HS-5 (cell line): ENCODE results near the gene ARHGEF25.
"Not testable (repeated sequence)": the region's sequence is repeated elsewhere in the genome, so short reads cannot be mapped to it uniquely, and the experiment has no call there.

Experiments used
- DNase-seq: peaks from one replicate; pipeline ENCODE4 v3.0.0-alpha.2; 2012; ENCODE audit warnings: low read depth

ARHGEF25 gene

GRCh38 chr12:57638096-57638495 is 26.9 kb downstream of the ARHGEF25 start:
- DNase-seq, result no peak

- DNase-seq, result no peak
These were observed 29.2 kb downstream of the ARHGEF25 start for GRCh38 chr12:57640175-57641042.

DNA sequence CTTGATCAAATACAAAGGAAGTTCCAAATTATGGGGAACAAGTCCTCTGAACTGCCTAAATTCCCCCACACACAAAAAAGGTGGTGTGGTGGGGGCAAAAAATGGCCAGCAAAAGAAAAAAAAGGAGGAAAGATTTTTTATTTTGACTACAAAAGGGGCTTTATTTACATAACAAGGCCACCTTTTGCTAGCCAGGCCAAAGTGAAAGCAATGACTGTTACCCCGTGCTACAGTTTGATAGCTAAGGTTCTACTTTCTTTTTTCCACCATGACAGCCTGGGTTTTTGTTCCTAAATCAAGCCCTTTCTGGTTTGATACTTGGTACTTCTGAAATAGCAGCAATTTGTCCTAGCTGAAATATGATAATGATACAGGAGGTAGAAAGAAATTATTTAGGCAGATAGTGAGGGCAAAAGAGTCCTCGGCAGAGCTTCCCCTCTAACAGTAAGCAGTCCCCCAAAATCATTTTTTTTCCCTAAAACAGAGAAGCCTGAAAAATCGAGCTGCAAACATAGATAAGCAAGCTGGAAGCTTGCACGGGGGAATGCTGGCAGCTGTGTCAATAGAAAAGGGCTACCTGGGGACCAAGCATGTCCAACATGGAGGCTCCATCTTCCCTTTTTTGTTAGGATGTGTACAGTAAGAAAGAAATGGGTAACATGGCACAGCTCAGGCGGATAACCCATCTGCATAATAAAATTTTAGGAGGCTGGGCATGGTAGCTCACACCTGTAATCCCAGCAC is 30.6 kb downstream of the ARHGEF25 start:
- no peak for DNase-seq

DNA sequence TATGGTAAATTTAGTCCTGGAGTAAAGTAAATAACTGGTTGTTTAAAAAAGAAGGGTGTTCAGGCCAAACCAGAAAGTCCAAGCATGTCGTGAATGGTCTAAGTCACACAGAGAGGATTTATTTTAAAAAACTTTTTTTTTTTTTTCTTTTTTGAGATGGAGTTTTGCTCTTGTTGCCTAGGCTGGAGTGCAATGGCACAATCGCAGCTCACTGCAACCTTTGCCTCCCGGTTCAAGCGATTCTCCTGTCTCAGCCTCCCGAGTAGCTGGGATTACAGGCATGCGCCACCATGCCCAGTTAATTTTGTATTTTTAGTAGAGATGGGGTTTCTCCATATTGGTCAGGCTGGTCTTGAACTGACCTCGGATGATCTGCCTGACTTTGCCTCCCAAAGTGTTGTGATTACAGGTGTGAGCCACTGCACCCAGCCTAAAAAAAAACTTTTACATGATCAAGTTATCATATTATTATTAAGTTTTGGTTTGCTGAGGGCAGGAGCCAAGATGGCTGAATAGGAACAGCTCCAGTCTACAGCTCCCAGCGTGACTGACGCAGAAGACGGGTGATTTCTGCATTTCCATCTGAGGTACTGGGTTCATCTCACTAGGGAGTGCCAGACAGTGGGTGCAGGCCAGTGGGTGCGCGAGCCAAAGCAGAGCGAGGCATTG is 34.9 kb downstream of the ARHGEF25 start:
- DNase-seq, result not testable (repeated sequence)

- not testable (repeated sequence) for DNase-seq
These were observed 35.4 kb downstream of the ARHGEF25 start for GRCh38 chr12:57646659-57647049.

- DNase-seq, result no peak
These were observed 42.8 kb downstream of the ARHGEF25 start for GRCh38 chr12:57654042-57654441.

GRCh38 chr12:57655541-57656240 is 44.5 kb downstream of the ARHGEF25 start:
- DNase-seq, result no peak

DNA sequence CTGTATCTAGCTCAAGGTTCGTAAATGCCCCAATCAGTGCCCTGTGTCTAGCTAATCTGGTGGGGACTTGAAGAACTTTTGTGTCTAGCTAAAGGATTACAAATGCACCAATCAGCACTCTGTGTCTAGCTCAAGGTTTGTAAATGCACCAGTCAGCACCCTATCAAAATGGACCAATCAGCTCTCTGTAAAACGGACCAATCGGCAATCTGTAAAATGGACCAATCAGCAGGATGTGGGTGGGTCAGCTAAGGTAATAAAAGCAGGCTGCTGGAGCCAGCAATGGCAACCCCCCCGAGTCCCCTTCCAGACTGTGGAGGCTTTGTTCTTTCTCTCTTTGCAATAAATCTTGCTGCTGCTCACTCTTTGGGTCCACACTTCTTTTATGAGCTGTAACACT is 45.2 kb downstream of the ARHGEF25 start:
- not testable (repeated sequence) for DNase-seq

DNA sequence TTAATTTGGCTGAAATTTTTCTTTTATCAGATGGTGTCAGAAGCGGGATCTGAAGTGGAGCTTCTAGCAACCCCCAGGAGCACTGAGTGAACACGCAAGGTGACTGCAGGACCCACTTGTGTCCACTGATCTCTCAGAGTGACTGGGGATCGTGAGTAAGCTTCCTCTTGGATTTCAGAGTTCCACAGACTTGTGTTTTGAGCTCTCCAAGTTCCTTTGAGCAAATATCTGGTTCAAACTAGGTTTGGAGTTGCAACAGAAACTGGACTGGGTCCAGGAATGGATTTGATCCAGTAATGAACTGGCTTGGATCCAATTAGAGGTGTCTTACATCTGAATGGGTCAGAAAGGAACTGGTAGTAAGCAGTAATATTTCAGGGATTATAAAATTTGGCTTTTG is 46.5 kb downstream of the ARHGEF25 start:
- DNase-seq, result no peak

- DNase-seq, result no peak
These were observed 47.7 kb downstream of the ARHGEF25 start for GRCh38 chr12:57658890-57659289.

DNA sequence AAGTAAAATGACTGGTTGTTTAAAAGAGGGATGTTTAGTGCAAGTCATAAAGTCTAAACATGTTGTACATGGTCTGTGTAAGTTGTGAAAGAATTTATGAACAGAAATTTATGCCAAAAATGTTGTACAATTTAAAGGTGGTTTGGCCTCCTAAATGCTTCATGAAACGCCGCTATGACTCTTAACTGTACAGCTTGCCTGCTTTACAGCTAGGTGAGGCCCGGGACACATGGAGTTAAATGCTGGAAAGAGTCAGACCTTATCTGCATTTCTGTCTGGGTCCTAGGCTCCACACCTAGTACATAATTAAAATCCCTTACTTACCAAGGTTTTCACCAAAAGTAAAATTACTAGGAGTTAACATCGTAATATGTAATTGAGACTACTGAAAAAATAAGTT is 50.1 kb downstream of the ARHGEF25 start:
- no peak for DNase-seq

- DNase-seq, result not testable (repeated sequence)
These were observed 54.0 kb downstream of the ARHGEF25 start for GRCh38 chr12:57665066-57665820.
